Right ventricle myocardium superior (tissue), 1 donor: ENCODE data around the gene INAFM1. TPM values are rescaled to one million over a fixed set of nuclear protein-coding genes. Genes with fewer than 3 reads are reported as not detected.
"Not testable (repeated sequence)": the region's sequence is repeated elsewhere in the genome, so short reads cannot be mapped to it uniquely, and the experiment has no call there.

Experiments
- ATAC-seq: fragments of 200-7000 bp; cut with Tn5 transposase; one replicate; pipeline ENCODE4 v1.9.1; 2020; ENCODE audit warnings: mild to moderate bottlenecking; ENCODE audit not compliant: poor library complexity
- DNase-seq: peaks from one replicate; pipeline ENCODE4 v3.0.0-alpha.2; 2020
- intact Hi-C: fragments of 100-400 bp; cut with DNase I; formaldehyde crosslinking; loops from one replicate; pipeline ENCODE4 v1.11.2; 2022
- total RNA-seq: library from RNA; stranded (reverse); fragmentation: NEBNext Ultra II Directional; extraction: Animal tissue kit (Norgen Biotek cat#: 25700); gene quantifications from one replicate; pipeline ENCODE4 v1.2.1, GENCODE V29; 2021
- donor health status: DM: no; HTN: yes; CAD: no; lungs with severe emphysema.

INAFM1 gene
- total RNA-seq, 1 donor from 2014 or later: 10.4 TPM

DNA sequence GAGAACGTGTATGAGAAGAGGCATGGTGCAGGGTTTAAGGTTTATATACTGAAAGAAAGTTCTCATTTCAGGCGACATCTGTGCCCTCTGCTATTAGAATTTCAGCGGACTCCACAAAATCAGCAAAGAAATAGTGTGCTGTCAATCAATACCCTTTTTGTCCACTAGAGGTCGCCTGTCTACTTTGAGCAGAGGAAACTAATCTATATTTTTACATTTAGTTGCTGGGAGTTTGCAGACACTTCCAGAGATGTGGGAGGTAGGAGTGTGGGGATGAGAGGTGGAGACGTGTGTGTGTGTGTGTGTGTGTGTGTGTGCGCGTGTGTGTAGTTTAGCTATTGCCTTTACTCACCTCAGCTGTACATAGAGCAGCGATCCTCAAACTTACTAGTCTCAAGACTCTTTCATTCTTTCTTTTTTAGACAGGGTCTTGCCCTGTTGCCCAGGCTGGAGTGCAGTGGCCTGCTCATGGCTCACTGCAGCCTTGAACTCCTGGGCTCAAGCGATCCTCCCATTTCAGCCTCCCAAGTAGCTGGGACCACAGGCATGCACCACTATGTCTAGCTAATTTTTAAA, 9.7 kb downstream of the INAFM1 start:
- intact Hi-C loops: no loop called here
- DNase-seq: no peak
- ATAC-seq: peak; percentile 62

GRCh38 chr19:47296036-47296435, 21.4 kb downstream of the INAFM1 start:
- intact Hi-C loops: loop anchor here (10.0 kb wide), 1 partner anchor 129 kb away; no protein-coding TSS in a partner anchor
- DNase-seq (peak; percentile 61), ATAC-seq (peak; percentile 92)

DNA sequence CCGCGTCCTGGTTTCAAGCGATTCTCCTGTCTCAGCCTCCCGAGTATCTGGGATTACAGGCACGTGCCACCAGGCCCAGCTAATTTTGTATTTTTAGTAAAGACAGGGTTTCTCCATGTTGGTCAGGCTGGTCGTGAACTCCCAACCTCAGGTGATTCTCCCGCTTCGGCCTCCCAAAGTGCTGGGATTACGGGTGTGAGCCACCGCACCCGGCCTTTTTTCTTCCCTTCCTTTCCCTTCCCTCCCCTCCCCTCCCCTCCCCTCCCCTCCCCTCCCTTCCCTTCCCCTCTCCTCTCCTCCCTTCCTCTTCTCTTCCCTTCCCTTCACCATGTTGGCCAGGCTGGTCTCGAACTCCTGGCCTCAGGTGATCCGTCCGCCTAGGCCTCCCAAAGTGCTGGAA, 26.2 kb downstream of the INAFM1 start:
- intact Hi-C loops: loop anchor here (10.0 kb wide), 1 partner anchor 84 kb away; no protein-coding TSS in a partner anchor
- not testable (repeated sequence) for ATAC-seq, DNase-seq

- intact Hi-C loops: loop anchor here (10.0 kb wide), 1 partner anchor 83 kb away; no protein-coding TSS in a partner anchor
- no peak for ATAC-seq
- DNase-seq: no peak
These were observed 27.6 kb downstream of the INAFM1 start for GRCh38 chr19:47302249-47302648.

- ATAC-seq: no peak
- intact Hi-C loops: loop anchor here (10.0 kb wide), 1 partner anchor 81 kb away; no protein-coding TSS in a partner anchor
- DNase-seq: no peak
These were observed 29.3 kb downstream of the INAFM1 start for GRCh38 chr19:47303966-47304365.

DNA sequence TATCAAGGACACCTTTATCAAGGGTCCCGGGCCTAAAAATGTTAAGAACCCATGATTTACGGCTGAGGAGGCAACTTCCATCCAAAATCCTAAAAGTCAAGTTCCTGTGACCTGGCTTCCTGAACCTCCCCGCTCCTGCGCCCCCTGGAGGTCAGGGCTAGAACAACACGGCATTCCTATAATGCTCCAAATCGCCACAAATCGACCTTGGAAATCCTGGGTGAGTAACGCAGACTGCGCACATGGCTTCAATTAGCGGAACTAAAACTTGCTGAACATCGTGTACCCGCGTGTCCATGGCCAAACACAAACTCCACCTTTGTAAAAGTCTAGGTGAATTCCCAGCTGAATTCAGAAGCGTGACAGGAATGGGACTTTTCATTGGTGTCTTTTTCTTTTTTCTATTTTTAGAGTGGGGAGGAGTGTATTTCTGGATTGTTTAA, 30.6 kb downstream of the INAFM1 start:
- intact Hi-C loops: loop anchor here (10.0 kb wide), 1 partner anchor 79 kb away; no protein-coding TSS in a partner anchor
- DNase-seq: peak; percentile 73
- peak; percentile 64 for ATAC-seq

GRCh38 chr19:47306303-47306702, 31.6 kb downstream of the INAFM1 start:
- DNase-seq: no peak
- no peak for ATAC-seq
- intact Hi-C loops: loop anchor here (10.0 kb wide), 1 partner anchor 78 kb away; no protein-coding TSS in a partner anchor

DNA sequence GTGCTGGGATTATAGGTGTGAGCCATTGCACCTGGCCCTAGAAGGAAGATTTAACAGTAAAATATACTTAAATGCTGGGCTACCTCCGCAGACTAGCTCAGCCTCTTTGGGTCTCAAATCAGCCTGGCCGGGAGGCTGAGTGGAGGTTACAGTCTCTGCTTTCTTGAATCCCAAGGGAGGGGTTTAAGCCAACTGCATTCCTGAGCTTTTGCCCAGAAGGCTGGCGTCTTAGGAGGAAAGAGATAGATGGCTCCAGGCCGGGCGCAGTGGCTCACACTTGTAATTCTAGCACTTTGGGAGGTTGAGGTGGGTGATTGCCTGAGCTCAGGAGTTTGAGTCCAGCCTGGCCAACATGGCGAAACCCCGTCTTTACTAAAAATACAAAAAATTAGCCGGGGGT, 34.4 kb downstream of the INAFM1 start:
- ATAC-seq: no peak
- no peak for DNase-seq
- intact Hi-C loops: loop anchor here (10.0 kb wide), 1 partner anchor 76 kb away; no protein-coding TSS in a partner anchor

DNA sequence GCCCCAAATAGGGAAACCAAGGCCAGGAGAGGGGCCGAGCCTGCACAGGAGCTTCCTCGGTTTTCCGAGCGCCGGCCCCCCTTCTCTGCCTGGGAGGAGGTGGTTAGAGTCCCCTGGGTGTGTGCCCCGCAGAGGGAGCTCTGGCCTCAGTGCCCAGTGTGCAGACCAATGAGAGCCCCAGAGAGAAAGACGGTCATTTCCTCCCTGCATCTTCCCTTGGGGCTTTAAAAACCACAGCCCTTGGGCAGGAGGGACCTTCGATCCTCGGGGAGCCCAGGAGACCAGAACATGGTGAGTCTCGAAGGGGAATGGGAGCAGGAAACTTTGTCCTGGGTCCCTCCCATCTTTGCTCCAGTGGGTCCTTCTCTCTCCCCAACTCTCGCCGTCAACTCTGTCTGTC, 34.9 kb downstream of the INAFM1 start, which contains the start of gene C5AR1:
Gene C5AR1 (plus strand): TSS at position 254 of the 400 bp plus-strand sequence. CDS start 35 bp downstream, at position 289.
- intact Hi-C loops: loop anchor here (10.0 kb wide), 1 partner anchor 75 kb away; no protein-coding TSS in a partner anchor
- peak; percentile 71 for DNase-seq
- peak; percentile 58 for ATAC-seq

- DNase-seq: no peak
- ATAC-seq: no peak
- intact Hi-C loops: no loop called here
These were observed 35.6 kb downstream of the INAFM1 start for GRCh38 chr19:47310323-47310722.

DNA sequence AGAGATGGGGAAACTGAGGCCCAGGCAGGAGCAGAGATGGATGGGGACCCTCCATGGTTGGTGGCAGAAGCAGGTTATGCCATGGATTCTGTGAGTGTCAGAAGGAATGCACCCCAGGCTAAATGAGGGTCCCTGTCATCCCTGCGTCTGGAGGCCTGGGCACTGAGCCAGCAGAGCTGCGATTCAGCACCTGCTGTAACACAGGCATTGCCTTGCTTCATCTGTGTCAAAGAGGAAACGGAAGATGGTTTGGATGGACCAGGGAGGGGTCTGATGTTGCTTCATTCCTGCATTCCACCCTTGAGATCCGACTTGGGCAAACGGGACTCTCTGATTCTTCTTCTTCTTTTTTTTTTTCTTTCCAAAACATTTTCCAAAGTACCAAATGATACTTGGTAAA, 36.1 kb downstream of the INAFM1 start:
- intact Hi-C loops: no loop called here
- DNase-seq: peak; percentile 82
- no peak for ATAC-seq

DNA sequence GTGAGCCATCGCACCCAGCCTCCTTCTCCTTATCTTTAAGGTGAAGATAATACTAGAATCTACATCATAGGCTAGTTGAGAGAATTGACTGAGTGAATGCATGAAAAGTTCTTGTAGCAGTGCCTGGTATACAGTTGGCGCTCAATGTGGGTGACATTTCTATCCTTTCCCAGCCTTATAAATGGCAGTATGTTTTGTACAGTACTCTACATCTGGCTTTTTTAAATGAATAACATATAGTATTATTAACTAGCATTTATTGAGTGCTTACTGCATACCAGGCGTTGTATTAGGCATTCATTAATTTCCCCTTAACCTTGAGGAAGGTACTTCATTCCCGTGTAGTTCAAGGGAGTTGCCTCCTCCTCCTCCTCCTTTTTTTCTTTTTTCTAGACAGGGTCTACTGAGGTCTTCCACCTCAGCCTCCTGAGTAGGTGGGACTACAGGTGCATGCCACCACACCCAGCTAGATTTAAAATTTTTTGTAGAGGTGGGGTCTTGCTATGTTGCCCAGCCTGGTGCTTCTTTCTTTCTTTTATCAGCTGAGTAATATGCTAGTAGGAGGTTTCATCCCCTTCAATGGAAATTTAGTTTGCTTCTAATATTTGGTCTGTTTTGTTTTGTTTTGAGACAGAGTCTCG, 37.8 kb downstream of the INAFM1 start:
- ATAC-seq: no peak
- intact Hi-C loops: no loop called here
- no peak for DNase-seq

DNA sequence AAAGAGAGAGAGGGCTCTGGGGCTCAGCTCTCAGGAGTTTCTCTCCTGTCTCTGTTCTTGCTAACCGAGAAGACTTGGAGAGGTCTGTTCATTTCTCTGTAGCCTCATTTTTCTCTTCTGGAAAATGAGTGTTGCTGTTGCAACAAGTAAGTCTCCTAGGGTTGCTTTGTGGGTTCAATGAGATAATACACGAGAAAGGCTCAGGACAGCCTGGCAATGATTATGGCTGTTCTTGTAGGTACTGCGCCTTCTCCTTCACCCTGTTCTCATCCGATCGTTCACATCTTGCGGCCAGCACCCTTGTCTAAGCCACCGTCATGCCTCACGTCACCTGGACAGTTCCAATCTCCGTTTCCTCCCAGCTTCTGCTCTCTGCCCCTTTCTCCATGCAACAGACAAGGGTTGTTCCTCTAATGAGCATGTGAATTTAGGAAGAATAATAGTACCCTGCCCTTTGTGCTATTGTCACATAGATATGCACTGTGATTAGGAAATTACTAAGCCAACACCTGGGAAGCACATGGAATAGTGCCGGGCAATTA, 39.1 kb downstream of the INAFM1 start:
- ATAC-seq (no peak), DNase-seq (no peak)
- intact Hi-C loops: no loop called here

DNA sequence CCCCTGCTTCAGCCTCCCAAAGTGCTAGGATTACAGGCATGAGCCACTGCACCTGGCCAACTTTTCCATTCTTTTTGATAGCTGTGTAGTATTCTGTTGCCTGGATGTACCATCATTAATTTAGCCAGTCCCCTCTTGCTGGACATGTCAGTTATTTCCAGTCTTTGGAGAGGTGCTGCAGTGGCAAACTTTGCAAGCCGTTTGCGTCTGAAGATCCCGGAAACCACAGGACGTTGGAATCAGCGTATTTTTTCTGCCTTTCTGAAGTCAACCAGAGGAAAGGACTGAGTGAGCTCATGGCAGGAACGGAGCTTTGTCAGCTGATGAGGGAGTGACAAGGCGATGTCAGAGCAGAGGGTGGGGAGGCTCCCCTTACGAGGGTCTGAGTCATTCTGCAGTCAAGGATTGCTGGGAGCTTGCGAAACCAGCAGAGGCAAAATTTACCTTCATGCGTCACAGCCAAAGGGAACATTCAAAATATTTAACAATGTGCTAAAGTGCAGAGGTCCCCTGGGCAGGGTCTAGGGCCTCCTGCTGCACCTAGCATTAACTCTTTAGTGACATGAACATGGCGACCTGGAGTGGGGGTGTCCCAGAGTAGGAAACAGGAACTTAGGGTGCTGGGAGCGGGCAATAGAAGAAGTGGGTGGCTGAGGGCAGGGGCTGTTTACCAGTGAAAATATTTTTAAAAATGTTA, 40.6 kb downstream of the INAFM1 start:
- peak; percentile 88 for ATAC-seq
- intact Hi-C loops: no loop called here

DNA sequence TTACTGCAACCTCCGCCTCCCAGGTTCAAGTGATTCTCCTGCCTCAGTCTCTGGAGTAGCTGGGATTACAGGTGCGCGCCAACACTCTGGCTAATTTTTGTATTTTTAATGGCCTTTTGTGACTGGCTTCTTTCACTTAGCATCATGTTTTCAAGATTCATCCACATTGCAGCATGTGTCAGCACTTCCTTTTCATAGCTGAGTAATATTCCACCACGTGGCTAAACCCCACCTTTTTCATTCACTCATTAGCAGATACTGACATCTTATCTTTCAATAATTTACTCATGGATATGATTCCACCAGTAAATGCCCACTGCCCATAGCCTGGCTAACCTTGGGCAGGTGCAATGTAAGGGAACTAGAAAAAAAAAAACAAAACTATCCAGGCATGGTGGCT, 41.8 kb downstream of the INAFM1 start:
- intact Hi-C loops: no loop called here
- DNase-seq (no peak), ATAC-seq (no peak)

More for the DNA sequence above, 40.6 kb downstream of the INAFM1 start:
- peak; percentile 62 for DNase-seq

DNA sequence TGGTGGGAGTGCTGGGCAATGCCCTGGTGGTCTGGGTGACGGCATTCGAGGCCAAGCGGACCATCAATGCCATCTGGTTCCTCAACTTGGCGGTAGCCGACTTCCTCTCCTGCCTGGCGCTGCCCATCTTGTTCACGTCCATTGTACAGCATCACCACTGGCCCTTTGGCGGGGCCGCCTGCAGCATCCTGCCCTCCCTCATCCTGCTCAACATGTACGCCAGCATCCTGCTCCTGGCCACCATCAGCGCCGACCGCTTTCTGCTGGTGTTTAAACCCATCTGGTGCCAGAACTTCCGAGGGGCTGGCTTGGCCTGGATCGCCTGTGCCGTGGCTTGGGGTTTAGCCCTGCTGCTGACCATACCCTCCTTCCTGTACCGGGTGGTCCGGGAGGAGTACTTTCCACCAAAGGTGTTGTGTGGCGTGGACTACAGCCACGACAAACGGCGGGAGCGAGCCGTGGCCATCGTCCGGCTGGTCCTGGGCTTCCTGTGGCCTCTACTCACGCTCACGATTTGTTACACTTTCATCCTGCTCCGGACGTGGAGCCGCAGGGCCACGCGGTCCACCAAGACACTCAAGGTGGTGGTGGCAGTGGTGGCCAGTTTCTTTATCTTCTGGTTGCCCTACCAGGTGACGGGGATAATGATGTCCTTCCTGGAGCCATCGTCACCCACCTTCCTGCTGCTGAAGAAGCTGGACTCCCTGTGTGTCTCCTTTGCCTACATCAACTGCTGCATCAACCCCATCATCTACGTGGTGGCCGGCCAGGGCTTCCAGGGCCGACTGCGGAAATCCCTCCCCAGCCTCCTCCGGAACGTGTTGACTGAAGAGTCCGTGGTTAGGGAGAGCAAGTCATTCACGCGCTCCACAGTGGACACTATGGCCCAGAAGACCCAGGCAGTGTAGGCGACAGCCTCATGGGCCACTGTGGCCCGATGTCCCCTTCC, 45.5 kb downstream of the INAFM1 start:
- intact Hi-C loops: no loop called here
- DNase-seq (no peak), ATAC-seq (no peak)

DNA sequence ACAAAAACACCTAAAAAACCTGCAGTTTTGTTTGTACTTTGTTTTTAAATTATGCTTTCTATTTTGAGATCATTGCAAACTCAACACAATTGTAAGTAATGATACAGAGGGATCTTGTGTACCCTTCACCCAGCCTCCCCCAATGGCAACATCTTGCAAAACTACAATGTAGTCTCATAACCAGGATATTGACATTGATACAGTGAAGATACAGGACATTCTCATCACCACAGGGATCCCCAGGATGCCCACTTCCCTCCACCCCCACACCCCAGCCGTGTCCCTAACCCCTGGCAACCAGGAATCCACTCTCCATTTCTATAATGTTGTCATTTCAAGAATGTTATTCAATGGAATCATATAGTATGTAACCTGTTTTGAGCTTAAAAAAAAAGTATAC, 46.9 kb downstream of the INAFM1 start:
- DNase-seq: no peak
- ATAC-seq: no peak
- intact Hi-C loops: no loop called here

GRCh38 chr19:47322058-47322457, 47.4 kb downstream of the INAFM1 start:
- intact Hi-C loops: no loop called here
- ATAC-seq (no peak), DNase-seq (no peak)
